Sigmoid colon (tissue), 3 donors: ENCODE data around the gene GIT2.
"Not testable (repeated sequence)": the region's sequence is repeated elsewhere in the genome, so short reads cannot be mapped to it uniquely, and the experiment has no call there.

Experiments
- CTCF ChIP-seq, 4 experiments: fragments of 450-650 bp in 3 of 4; fragments of 200-600 bp in 1 of 4; IDR thresholded peaks; one replicate each; pipeline ENCODE4 v1.5.1; 2016 to 2019; ENCODE audit warnings: antibody characterized with exemption in 4 of 4, mild to moderate bottlenecking in 3 of 4, moderate library complexity in 2 of 4
- POLR2A ChIP-seq, 2 donors: fragments of 450-650 bp; IDR thresholded peaks; one replicate each; pipeline ENCODE4 v1.6.1; 2016; ENCODE audit warnings: antibody characterized with exemption in 2 of 2, mild to moderate bottlenecking in 2 of 2, moderate library complexity in 2 of 2

GRCh38 chr12:110008681-110009398 lies 12.7 kb upstream of the GIT2 start:
- not testable (repeated sequence) for TF ChIP-seq CTCF, POLR2A (IDR thresholded peaks at IDR 0.05)
